NCI-H1930 (cell line): ENCODE measurements around the gene PTGS1.
A peak's percentile ranks its signal among the peaks of the same experiment; 100 is the strongest.
"Not testable (repeated sequence)": the region's sequence is repeated elsewhere in the genome, so short reads cannot be mapped to it uniquely, and the experiment has no call there.

Source experiments
- DNase-seq, 2 experiments: peaks; one replicate each; lab custom pipeline; 2025; lab: John Stamatoyannopoulos, UW

The PTGS1 gene

GRCh38 chr9:122347348-122348287, 23.2 kb upstream of the PTGS1 start:
- no peak for DNase-seq

- DNase-seq: no peak
These were observed 22.5 kb upstream of the PTGS1 start for GRCh38 chr9:122348288-122348777.

- DNase-seq: no peak
These were observed 22.0 kb upstream of the PTGS1 start for GRCh38 chr9:122348791-122349190.

GRCh38 chr9:122349201-122349600, 21.6 kb upstream of the PTGS1 start:
- DNase-seq: no peak

- peak; percentile 39 to 65 for DNase-seq
These were observed 20.1 kb upstream of the PTGS1 start for GRCh38 chr9:122350577-122351355.

GRCh38 chr9:122354536-122355199, 16.2 kb upstream of the PTGS1 start:
- DNase-seq: no peak

- no peak for DNase-seq
These were observed 15.4 kb upstream of the PTGS1 start for GRCh38 chr9:122355336-122355875.

GRCh38 chr9:122356627-122357026, 14.2 kb upstream of the PTGS1 start:
- DNase-seq: no peak

GRCh38 chr9:122360891-122361290, 9.9 kb upstream of the PTGS1 start:
- no peak for DNase-seq

GRCh38 chr9:122363131-122363530, 7.7 kb upstream of the PTGS1 start:
- DNase-seq: not testable (repeated sequence)

GRCh38 chr9:122364117-122364782, 6.6 kb upstream of the PTGS1 start:
- no peak for DNase-seq

GRCh38 chr9:122364783-122365150, 6.1 kb upstream of the PTGS1 start:
- no peak for DNase-seq

GRCh38 chr9:122366074-122366660, 4.7 kb upstream of the PTGS1 start:
- DNase-seq: no peak

GRCh38 chr9:122367065-122367464, 3.8 kb upstream of the PTGS1 start:
- DNase-seq: no peak

GRCh38 chr9:122367774-122368460, 2.9 kb upstream of the PTGS1 start:
- no peak for DNase-seq

GRCh38 chr9:122368642-122369041, 2.2 kb upstream of the PTGS1 start:
- DNase-seq: no peak

GRCh38 chr9:122370303-122370702, 521 bp upstream of the PTGS1 start:
- DNase-seq: no peak

- DNase-seq: no peak
These were observed 1.0 kb downstream of the PTGS1 start for GRCh38 chr9:122371846-122372245.

GRCh38 chr9:122372856-122373845, 2.3 kb downstream of the PTGS1 start:
- no peak for DNase-seq
